HepG2 (cell line): ENCODE results near the gene NFYB. TPM values are rescaled to one million over a fixed set of nuclear protein-coding genes. Genes with fewer than 3 reads are reported as not detected.

ENCODE experiments used
- ATAC-seq: fragments of 200-7000 bp; cut with Tn5 transposase; 3 replicates; pipeline ENCODE4 v1.9.1; 2020; ENCODE audit warnings: mild to moderate bottlenecking, moderate library complexity
- BruUV-seq: library from RNA; stranded (reverse); fragments of 400-500 nt; replicated peaks from 2 replicates; lab custom pipeline; 2021; lab: Mats Ljungman, UMichigan
- CTCF ChIA-PET: fragments of 300-600 bp; formaldehyde crosslinking; extraction: SDS; loops from one replicate; lab custom pipeline; 2021; ENCODE audit warnings: low total read pairs, inconsistent platforms, low intra/inter-chr PET ratio; lab: Yijun Ruan, JAX
- POLR2A ChIA-PET: fragments of 350-600 bp; sonication (Branson Sonifier 250); formaldehyde crosslinking; loops from one replicate; lab custom pipeline; 2020; ENCODE audit warnings: antibody characterized with exemption, inconsistent platforms; lab: Yijun Ruan, JAX
- DNase-seq: peaks from one replicate; pipeline ENCODE4 v3.0.0-alpha.2; 2015; ENCODE audit warnings: low spot score
- FAIRE-seq: peaks from 3 replicates; lab custom pipeline; 2011; peaks lifted over from hg19 to GRCh38; lab: Jason Lieb, UNC
- H2AFZ ChIP-seq: one replicate; pipeline ENCODE4 v1.6.1; 2011; ENCODE audit warnings: low read length, inconsistent platforms
- H3K27ac ChIP-seq: fragments of 300-600 bp; 3 replicates; pipeline ENCODE4 v1.8.0; 2011; ENCODE audit warnings: mixed run types, mild to moderate bottlenecking, mixed read lengths, low read length, inconsistent platforms; ENCODE audit not compliant: insufficient read depth; ENCODE audit errors: extremely low read length
- H3K27me3 ChIP-seq, 2 experiments: fragments of 200-600 bp in 1 of 2; 2 replicates in 1 of 2; 3 replicates in 1 of 2; pipeline versions ENCODE4 v1.6.0 to v1.8.0; 2011; ENCODE audit warnings: low read length in 2 of 2, mild to moderate bottlenecking in 2 of 2, moderate library complexity in 2 of 2, inconsistent platforms in 1 of 2; ENCODE audit not compliant: insufficient read depth in 2 of 2, control insufficient read depth in 1 of 2
- H3K36me3 ChIP-seq, 2 experiments: fragments of 200-600 bp in 1 of 2; replicated peaks in 1 of 2; 2 replicates in 1 of 2; 3 replicates in 1 of 2; pipeline versions ENCODE4 v1.5.1 to v1.8.0; 2011; ENCODE audit warnings: low read length in 2 of 2, inconsistent platforms in 1 of 2; ENCODE audit not compliant: insufficient read depth in 2 of 2, control insufficient read depth in 1 of 2
- H3K4me1 ChIP-seq: 2 replicates; pipeline ENCODE4 v1.5.1; 2012; ENCODE audit warnings: low read length, inconsistent platforms; ENCODE audit not compliant: insufficient read depth
- H3K4me2 ChIP-seq: 2 replicates; pipeline ENCODE4 v1.6.0; 2011; ENCODE audit warnings: low read depth, low read length, inconsistent platforms
- H3K4me3 ChIP-seq, 3 experiments: fragments of 200-600 bp in 1 of 3; sonication (generic), shearing (Covaris generic) in 1 of 3; replicated peaks in 1 of 3; 2 replicates each; pipeline ENCODE4 v1.5.1; 2011 to 2016; ENCODE audit warnings: low read length in 3 of 3, inconsistent platforms in 2 of 3, low read depth in 2 of 3, mild to moderate bottlenecking in 2 of 3, control low read depth in 1 of 3, mixed read lengths in 1 of 3; ENCODE audit not compliant: insufficient read depth in 1 of 3
- H3K79me2 ChIP-seq: one replicate; pipeline ENCODE4 v1.6.1; 2011; ENCODE audit warnings: low read length, inconsistent platforms; ENCODE audit not compliant: insufficient read depth
- H3K9ac ChIP-seq: 2 replicates; pipeline ENCODE4 v1.6.0; 2011; ENCODE audit warnings: mild to moderate bottlenecking, low read depth, low read length, inconsistent platforms; ENCODE audit not compliant: insufficient read depth
- H3K9me3 ChIP-seq: 2 replicates; pipeline ENCODE4 v1.5.1; 2012; ENCODE audit warnings: mild to moderate bottlenecking, low read length
- H4K20me1 ChIP-seq: 2 replicates; pipeline ENCODE4 v1.6.0; 2011; ENCODE audit warnings: inconsistent platforms, mild to moderate bottlenecking, low read length, moderate library complexity; ENCODE audit not compliant: insufficient read depth
- PAX8 ChIP-seq: sonication (generic); formaldehyde crosslinking; IDR thresholded peaks from 2 replicates; pipeline ENCODE4 v1.8.0; 2022; ENCODE audit warnings: mild to moderate bottlenecking, missing genetic modification reagents, borderline replicate concordance
- TOE1 ChIP-seq: sonication (generic); formaldehyde crosslinking; IDR thresholded peaks from 2 replicates; pipeline ENCODE4 v1.4.0; 2020; ENCODE audit warnings: mild to moderate bottlenecking, missing genetic modification reagents
- ZBTB26 ChIP-seq: IDR thresholded peaks from 2 replicates; pipeline ENCODE4 v1.6.1; 2016; ENCODE audit warnings: missing compliant biosample characterization, missing genetic modification reagents, borderline replicate concordance
- ZFAT ChIP-seq: sonication (generic); formaldehyde crosslinking; conservative IDR thresholded peaks from 2 replicates; pipeline ENCODE4 v1.8.1; 2023; ENCODE audit warnings: missing genetic modification reagents, inconsistent platforms
- ZFP36L1 ChIP-seq: sonication (generic); formaldehyde crosslinking; IDR thresholded peaks from 2 replicates; pipeline ENCODE4 v1.8.0; 2022; ENCODE audit warnings: mild to moderate bottlenecking, missing genetic modification reagents, moderate library complexity
- ZKSCAN8 ChIP-seq: IDR thresholded peaks from 2 replicates; pipeline ENCODE4 v1.6.1; 2016; ENCODE audit warnings: borderline replicate concordance, missing genetic modification reagents, missing compliant biosample characterization
- ZNF101 ChIP-seq: sonication (generic); formaldehyde crosslinking; IDR thresholded peaks from 2 replicates; pipeline ENCODE4 v1.4.0; 2020; ENCODE audit warnings: mild to moderate bottlenecking, low read depth, missing genetic modification reagents, borderline replicate concordance
- ZNF383 ChIP-seq: sonication (generic); formaldehyde crosslinking; IDR thresholded peaks from 2 replicates; pipeline ENCODE4 v1.4.0; 2020; ENCODE audit warnings: missing genetic modification reagents, mild to moderate bottlenecking, borderline replicate concordance
- WGBS: methylation state at CpG from one replicate; pipeline ENCODE4 v1.1.6; 2017; ENCODE audit warnings: low lambda C conversion rate; 5-methylcytosine and 5-hydroxymethylcytosine counted together
- in situ Hi-C: cut with HindIII; loops from 2 replicates; pipeline ENCODE4 v1.10.0; 2017; ENCODE audit warnings: low pct_unique_long_range_greater_than_20kb; ENCODE audit not compliant: extremely low pct_ligation_motif_present
- intact Hi-C: fragments of 100-400 bp; cut with micrococcal nuclease; formaldehyde crosslinking; loops from one replicate; pipeline ENCODE4 v1.10.0; 2022; ENCODE audit not compliant: unreplicated experiment
- polyA plus RNA-seq, 8 experiments: library from polyadenylated mRNA; depleted of rRNA in 3 of 8; stranded (reverse) in 7 of 8; unstranded in 1 of 8; fragments of >200 nt; fragmentation: Illumina TruSeq in 4 of 8; extraction: Trizol in 4 of 8; gene quantifications; 2 replicates each; pipeline versions ENCODE4 v1.2.1 to v1.2.3, GENCODE V29; 2011 to 2016; ENCODE audit warnings: low read depth in 4 of 8, missing spikeins in 1 of 8, mixed read lengths in 1 of 8; ENCODE audit not compliant: insufficient read depth in 1 of 8
- total RNA-seq, 5 experiments: library from RNA; depleted of rRNA; stranded (reverse); fragments of >200 nt; fragmentation: Illumina TruSeq; extraction: Trizol; gene quantifications; 2 replicates each; pipeline ENCODE4 v1.2.3, GENCODE V29; 2016; ENCODE audit warnings: low read depth in 1 of 5

The NFYB gene
- total and polyA plus RNA-seq, 2 of the 13 experiments (the other 11 are each of a cell fraction or from before 2014, with no cell fraction given): 18.7 to 36.6 TPM

GRCh38 chr12:104172570-104172947 lies 34.5 kb upstream of the NFYB start:
- no peaks in the 10 kb centered on the region for H3K79me2 ChIP-seq
- no peak overlapping the region for H3K4me3 ChIP-seq
- H2AFZ ChIP-seq: no peak overlapping the region
- no peaks in the 10 kb centered on the region for H3K27me3 ChIP-seq
- WGBS: 48% methylated on average over 6 of the region's 6 CpGs
- H3K4me2 ChIP-seq: no peak overlapping the region
- CTCF ChIA-PET: no interaction called here
- TF ChIP-seq ZFP36L1 (CRISPR knock-in tag): no peak
- no peak for TF ChIP-seq ZNF101 (CRISPR knock-in tag)
- no peak for TF ChIP-seq ZNF383
- TF ChIP-seq ZBTB26: no peak
- no peak for TF ChIP-seq TOE1 (CRISPR knock-in tag)
- TF ChIP-seq ZFAT: no peak
- TF ChIP-seq PAX8: no peak
- TF ChIP-seq ZKSCAN8: no peak
- TF ChIP-seq, all 625 proteins: peak for 0
- in situ Hi-C loops: no loop called here
- no peak for ATAC-seq
- DNase-seq: no peak
- H3K27ac ChIP-seq: no peak overlapping the region
- H3K36me3 ChIP-seq: no peaks in the 10 kb centered on the region
- POLR2A ChIA-PET: no interaction called here
- H3K9me3 ChIP-seq: no peaks in the 10 kb centered on the region
- no TSS peak for BruUV-seq
- H4K20me1 ChIP-seq: no peaks in the 10 kb centered on the region
- peaks cover 1% of the 10 kb centered on the region; the same call in 1 of the 2 replicates for H3K4me1 ChIP-seq
- intact Hi-C loops: no loop called here
- no peak overlapping the region for H3K9ac ChIP-seq
- FAIRE-seq: no peak
